K562 (cell line): Measurements from ENCODE around the gene LSS. TPM values are rescaled to one million over a fixed set of nuclear protein-coding genes. Genes with fewer than 3 reads are reported as not detected.

Source experiments
- ARNT ChIP-seq, 2 experiments: fragments of 450-650 bp; IDR thresholded peaks; 2 replicates each; pipeline ENCODE4 v1.6.1; 2016; ENCODE audit warnings: mild to moderate bottlenecking in 1 of 2
- CHD4 ChIP-seq: fragments of 200-600 bp; sonication (generic); IDR thresholded peaks from 3 replicates; pipeline ENCODE4 v1.6.1; 2012; ENCODE audit warnings: low read depth, mild to moderate bottlenecking, mixed read lengths, low read length, inconsistent platforms; ENCODE audit not compliant: insufficient read depth, insufficient replicate concordance, poor library complexity, severe bottlenecking
- DPF2 ChIP-seq: fragments of 450-650 bp; IDR thresholded peaks from 2 replicates; pipeline ENCODE4 v1.6.1; 2016
- FOXP1 ChIP-seq: sonication (generic); formaldehyde crosslinking; IDR thresholded peaks from 2 replicates; pipeline ENCODE4 v1.8.0; 2022; ENCODE audit warnings: mild to moderate bottlenecking, missing genetic modification reagents
- IRF2 ChIP-seq: sonication (generic); formaldehyde crosslinking; IDR thresholded peaks from 2 replicates; pipeline ENCODE4 v1.8.1; 2022; ENCODE audit warnings: mild to moderate bottlenecking, missing genetic modification reagents
- MNT ChIP-seq, 2 experiments: fragments of 450-650 bp; conservative IDR thresholded peaks; 2 replicates each; pipeline ENCODE4 v1.6.1; 2017; ENCODE audit warnings: mild to moderate bottlenecking in 2 of 2, moderate library complexity in 2 of 2
- RBM22 ChIP-seq: fragments of 200-400 bp; formaldehyde crosslinking; IDR thresholded peaks from 2 replicates; pipeline ENCODE4 v1.6.1; 2018; ENCODE audit warnings: low read length, low read depth; ENCODE audit not compliant: poor library complexity, severe bottlenecking
- SIN3A ChIP-seq, 2 experiments: fragments of 150-350 bp in 1 of 2; IDR thresholded peaks; 2 replicates each; pipeline ENCODE4 v1.6.1; 2011 to 2016; ENCODE audit warnings: borderline replicate concordance in 2 of 2, low read depth in 2 of 2, low read length in 2 of 2, mild to moderate bottlenecking in 2 of 2, moderate library complexity in 2 of 2; ENCODE audit not compliant: control insufficient read depth in 1 of 2
- THAP7 ChIP-seq: fragments of 250-450 bp; sonication (Bioruptor Pico); IDR thresholded peaks from 2 replicates; pipeline ENCODE4 v1.5.0; 2021
- ZHX1 ChIP-seq: fragments of 150-350 bp; conservative IDR thresholded peaks from 2 replicates; pipeline ENCODE4 v1.6.1; 2014; ENCODE audit warnings: low read length
- polyA plus RNA-seq, 8 experiments: library from polyadenylated mRNA; depleted of rRNA in 4 of 8; stranded (reverse) in 5 of 8; unstranded in 3 of 8; fragments of >200 nt; fragmentation: Nextera tagmentation in 2 of 8; fragmentation: Illumina TruSeq in 1 of 8; extraction: Ambion mirVana in 2 of 8; extraction: Trizol in 1 of 8; gene quantifications; 2 replicates each; pipeline versions ENCODE4 v1.2.1 to v1.2.3, GENCODE V29; 2011 to 2014; ENCODE audit warnings: inconsistent platforms in 1 of 8, missing spikeins in 1 of 8
- total RNA-seq, 7 experiments: library from RNA; depleted of rRNA in 6 of 7; stranded (reverse); fragments of >200 nt in 6 of 7; fragmentation: Illumina TruSeq in 2 of 7; extraction: Trizol in 2 of 7; gene quantifications; 2 replicates each; pipeline versions ENCODE4 v1.2.1 to v1.2.3, GENCODE V29; 2011 to 2021; ENCODE audit warnings: low replicate concordance in 1 of 7
- TF ChIP-seq, protein P1 (sequence below): sonication (generic); formaldehyde crosslinking; IDR thresholded peaks from 2 replicates; pipeline ENCODE4 v1.8.0; 2022; ENCODE audit warnings: missing genetic modification reagents, mild to moderate bottlenecking, moderate library complexity, borderline replicate concordance
- TF ChIP-seq, protein P2 (sequence below): fragments of 450-650 bp; formaldehyde crosslinking; IDR thresholded peaks from 2 replicates; pipeline ENCODE4 v1.4.0; 2020; ENCODE audit warnings: mild to moderate bottlenecking, mixed read lengths
- TF ChIP-seq, protein P3 (sequence below): sonication (generic); formaldehyde crosslinking; IDR thresholded peaks from 2 replicates; pipeline ENCODE4 v1.8.1; 2023; ENCODE audit warnings: mild to moderate bottlenecking, missing genetic modification reagents

LSS gene
- total and polyA plus RNA-seq, 9 of the 15 experiments (the other 6 are each of a cell fraction or from before 2014, with no cell fraction given), result 2.2 to 89.5 (median 37.4) TPM

DNA sequence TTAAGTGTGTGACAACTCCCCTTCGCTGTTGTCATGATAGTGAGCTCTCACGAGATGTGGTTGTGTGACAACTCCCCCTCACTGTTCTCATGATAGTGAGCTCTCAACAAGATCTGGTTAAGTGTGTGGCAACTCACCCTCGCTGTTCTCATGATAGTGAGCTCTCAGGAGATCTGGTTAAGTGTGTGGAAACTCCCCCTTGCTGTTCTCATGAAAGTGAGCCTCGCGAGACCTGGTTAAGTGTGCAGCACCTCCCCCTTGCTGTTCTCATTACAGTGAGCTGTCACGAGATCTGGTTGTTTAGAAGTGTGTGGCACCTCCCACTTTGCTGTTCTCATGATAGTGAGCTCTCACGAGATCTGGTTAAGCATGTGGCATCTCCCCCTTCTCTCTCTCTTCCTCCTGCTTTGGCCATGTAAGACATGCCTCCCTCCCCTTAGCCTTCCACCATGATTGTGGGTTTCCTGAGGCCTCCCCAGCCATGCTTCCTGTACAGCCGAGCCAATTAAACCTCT lies 25.1 kb upstream of the LSS start (continued):
- TF ChIP-seq CHD4 (no peak), RBM22 (no peak), ZHX1 (0 out of 2 replicates have a peak, but pooled peaks have one; percentile 68), DPF2 (0 out of 2 replicates have a peak, but pooled peaks have one; percentile 35), FOXP1 (CRISPR knock-in tag) (peak; percentile 48; the same call in 1 of the 2 replicates), THAP7 (CRISPR knock-in tag) (no peak), IRF2 (CRISPR knock-in tag) (no peak), SIN3A (IDR thresholded peaks at IDR 0.05; ENCODE audit: borderline replicate concordance in 2 of 2, control insufficient read depth in 1 of 2, low read depth in 2 of 2, low read length in 2 of 2) (no peak), MNT (conservative IDR thresholded peaks at IDR 0.05) (peak; percentile 42 to 54; a peak in 2 of 4 replicates), ARNT (IDR thresholded peaks at IDR 0.05) (0 out of 4 replicates have a peak, but pooled peaks of 1 of the 2 experiments have one; percentile 21)
- TF ChIP-seq, protein P1, sequence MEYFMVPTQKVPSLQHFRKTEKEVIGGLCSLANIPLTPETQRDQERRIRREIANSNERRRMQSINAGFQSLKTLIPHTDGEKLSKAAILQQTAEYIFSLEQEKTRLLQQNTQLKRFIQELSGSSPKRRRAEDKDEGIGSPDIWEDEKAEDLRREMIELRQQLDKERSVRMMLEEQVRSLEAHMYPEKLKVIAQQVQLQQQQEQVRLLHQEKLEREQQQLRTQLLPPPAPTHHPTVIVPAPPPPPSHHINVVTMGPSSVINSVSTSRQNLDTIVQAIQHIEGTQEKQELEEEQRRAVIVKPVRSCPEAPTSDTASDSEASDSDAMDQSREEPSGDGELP, result peak; percentile 43; the same call in 1 of the 2 replicates
- TF ChIP-seq, protein P2, sequence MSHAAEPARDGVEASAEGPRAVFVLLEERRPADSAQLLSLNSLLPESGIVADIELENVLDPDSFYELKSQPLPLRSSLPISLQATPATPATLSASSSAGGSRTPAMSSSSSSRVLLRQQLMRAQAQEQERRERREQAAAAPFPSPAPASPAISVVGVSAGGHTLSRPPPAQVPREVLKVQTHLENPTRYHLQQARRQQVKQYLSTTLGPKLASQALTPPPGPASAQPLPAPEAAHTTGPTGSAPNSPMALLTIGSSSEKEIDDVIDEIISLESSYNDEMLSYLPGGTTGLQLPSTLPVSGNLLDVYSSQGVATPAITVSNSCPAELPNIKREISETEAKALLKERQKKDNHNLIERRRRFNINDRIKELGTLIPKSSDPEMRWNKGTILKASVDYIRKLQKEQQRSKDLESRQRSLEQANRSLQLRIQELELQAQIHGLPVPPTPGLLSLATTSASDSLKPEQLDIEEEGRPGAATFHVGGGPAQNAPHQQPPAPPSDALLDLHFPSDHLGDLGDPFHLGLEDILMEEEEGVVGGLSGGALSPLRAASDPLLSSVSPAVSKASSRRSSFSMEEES (CRISPR knock-in tag), result peak; percentile 9; the same call in 1 of the 2 replicates
- TF ChIP-seq, protein P3, sequence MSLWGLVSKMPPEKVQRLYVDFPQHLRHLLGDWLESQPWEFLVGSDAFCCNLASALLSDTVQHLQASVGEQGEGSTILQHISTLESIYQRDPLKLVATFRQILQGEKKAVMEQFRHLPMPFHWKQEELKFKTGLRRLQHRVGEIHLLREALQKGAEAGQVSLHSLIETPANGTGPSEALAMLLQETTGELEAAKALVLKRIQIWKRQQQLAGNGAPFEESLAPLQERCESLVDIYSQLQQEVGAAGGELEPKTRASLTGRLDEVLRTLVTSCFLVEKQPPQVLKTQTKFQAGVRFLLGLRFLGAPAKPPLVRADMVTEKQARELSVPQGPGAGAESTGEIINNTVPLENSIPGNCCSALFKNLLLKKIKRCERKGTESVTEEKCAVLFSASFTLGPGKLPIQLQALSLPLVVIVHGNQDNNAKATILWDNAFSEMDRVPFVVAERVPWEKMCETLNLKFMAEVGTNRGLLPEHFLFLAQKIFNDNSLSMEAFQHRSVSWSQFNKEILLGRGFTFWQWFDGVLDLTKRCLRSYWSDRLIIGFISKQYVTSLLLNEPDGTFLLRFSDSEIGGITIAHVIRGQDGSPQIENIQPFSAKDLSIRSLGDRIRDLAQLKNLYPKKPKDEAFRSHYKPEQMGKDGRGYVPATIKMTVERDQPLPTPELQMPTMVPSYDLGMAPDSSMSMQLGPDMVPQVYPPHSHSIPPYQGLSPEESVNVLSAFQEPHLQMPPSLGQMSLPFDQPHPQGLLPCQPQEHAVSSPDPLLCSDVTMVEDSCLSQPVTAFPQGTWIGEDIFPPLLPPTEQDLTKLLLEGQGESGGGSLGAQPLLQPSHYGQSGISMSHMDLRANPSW (CRISPR knock-in tag), result 0 out of 2 replicates have a peak, but pooled peaks have one; percentile 17
